ENCODE results near the gene P2RY8. TPM values are rescaled to one million over a fixed set of nuclear protein-coding genes. Genes with fewer than 3 reads are reported as not detected.

Gene P2RY8
- total RNA-seq, 1 experiment from 2014 or later = not detected

DNA sequence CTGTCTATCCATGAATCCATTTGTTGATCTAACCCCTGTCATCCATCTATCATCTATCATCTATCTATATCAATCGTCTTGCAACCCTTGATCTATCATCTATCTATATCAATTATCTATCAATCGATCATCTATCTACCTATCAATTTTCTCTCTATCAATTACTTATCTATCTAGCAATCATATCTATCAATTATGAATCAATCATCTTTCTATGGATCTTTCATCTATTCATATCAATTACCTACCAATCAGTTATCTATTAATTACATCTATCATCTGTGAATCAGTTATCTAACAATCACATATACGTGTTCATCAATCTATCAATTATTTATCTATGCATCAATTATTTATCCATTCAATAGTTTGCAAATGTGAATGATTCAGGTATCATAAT is 59.8 kb downstream of the P2RY8 start:
- POLR2A ChIA-PET = no interaction called here
- H3K9me3 ChIP-seq = no peaks in the 10 kb centered on the region

DNA sequence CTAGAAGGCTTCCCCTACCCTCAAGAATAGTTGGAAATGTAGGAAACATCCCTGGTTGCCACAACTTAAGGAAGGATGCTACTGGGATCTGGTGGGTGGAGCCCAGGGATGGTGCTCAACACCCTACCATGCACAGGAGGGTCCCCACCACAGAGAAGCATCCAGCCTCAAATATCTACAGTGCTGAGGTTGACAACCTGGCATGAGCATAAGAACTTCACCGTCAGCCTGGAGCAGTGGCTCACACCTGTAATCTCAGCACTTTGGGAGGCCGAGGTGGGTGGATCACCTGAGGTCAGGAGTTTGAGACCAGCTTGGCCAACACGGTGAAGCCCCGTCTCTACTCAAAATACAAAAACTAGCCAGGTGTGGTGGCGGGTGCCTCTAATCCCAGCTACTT is 60.3 kb downstream of the P2RY8 start:
- peaks cover 9% of the 10 kb centered on the region for H3K27me3 Mint-ChIP-seq (ENCODE audit: insufficient read depth, unreplicated experiment)
- no peak for DNase-seq
- Histone ChIP-seq H3K4me3 (ENCODE audit: low read depth, low read length) (no peak overlapping the region), H3K9me3 (no peaks in the 10 kb centered on the region), H3K27me3 (replicated peaks; ENCODE audit: control insufficient read depth, insufficient read depth, low read length) (no peaks in the 10 kb centered on the region), H3K36me3 (ENCODE audit: control insufficient read depth, insufficient read depth, low read length) (no peaks in the 10 kb centered on the region), H3K4me1 (no peaks in the 10 kb centered on the region)
- H3K27ac Mint-ChIP-seq (ENCODE audit: unreplicated experiment) = no peak overlapping the region
- ChIA-PET POLR2A (no interaction called here), CTCF (no interaction called here)
- BruUV-seq (replicated peaks) = no TSS peak
- H3K9me3 Mint-ChIP-seq (ENCODE audit: unreplicated experiment) = peaks cover 46% of the 10 kb centered on the region
- H3K4me1 Mint-ChIP-seq (ENCODE audit: low read depth, unreplicated experiment) = peaks cover under 1% of the 10 kb centered on the region
- no peak overlapping the region for H3K4me3 Mint-ChIP-seq (ENCODE audit: unreplicated experiment)
- intact Hi-C loops (cut with micrococcal nuclease; ENCODE audit: unreplicated experiment) = no loop called here
- TF ChIP-seq CTCF (IDR thresholded peaks at IDR 0.05; ENCODE audit: insufficient read depth in 1 of 2, low read depth in 1 of 2, low read length in 1 of 2, severe bottlenecking in 1 of 2, unreplicated experiment in 1 of 2) = no peak
- peaks cover 7% of the 10 kb centered on the region for H3K36me3 Mint-ChIP-seq (ENCODE audit: insufficient read depth, unreplicated experiment)

More for the DNA sequence above, 59.8 kb downstream of the P2RY8 start:
- H3K27me3 Mint-ChIP-seq (ENCODE audit: insufficient read depth, unreplicated experiment) = peaks cover 9% of the 10 kb centered on the region
- no peak overlapping the region for H3K4me3 Mint-ChIP-seq (ENCODE audit: unreplicated experiment)
- intact Hi-C loops (cut with micrococcal nuclease; ENCODE audit: unreplicated experiment) = no loop called here
- DNase-seq = no peak
- no peak for TF ChIP-seq CTCF (IDR thresholded peaks at IDR 0.05; ENCODE audit: insufficient read depth in 1 of 2, low read depth in 1 of 2, low read length in 1 of 2, severe bottlenecking in 1 of 2, unreplicated experiment in 1 of 2)
- Histone ChIP-seq H3K36me3 (ENCODE audit: control insufficient read depth, insufficient read depth, low read length) (no peaks in the 10 kb centered on the region), H3K4me3 (ENCODE audit: low read depth, low read length) (no peak overlapping the region), H3K4me1 (no peaks in the 10 kb centered on the region), H3K27me3 (replicated peaks; ENCODE audit: control insufficient read depth, insufficient read depth, low read length) (no peaks in the 10 kb centered on the region)
- CTCF ChIA-PET = no interaction called here
- H3K9me3 Mint-ChIP-seq (ENCODE audit: unreplicated experiment) = peaks cover 40% of the 10 kb centered on the region
- BruUV-seq (replicated peaks) = no TSS peak
- no peak overlapping the region for H3K27ac Mint-ChIP-seq (ENCODE audit: unreplicated experiment)
- H3K36me3 Mint-ChIP-seq (ENCODE audit: insufficient read depth, unreplicated experiment) = peaks cover 12% of the 10 kb centered on the region
- H3K4me1 Mint-ChIP-seq (ENCODE audit: low read depth, unreplicated experiment) = peaks cover 6% of the 10 kb centered on the region

DNA sequence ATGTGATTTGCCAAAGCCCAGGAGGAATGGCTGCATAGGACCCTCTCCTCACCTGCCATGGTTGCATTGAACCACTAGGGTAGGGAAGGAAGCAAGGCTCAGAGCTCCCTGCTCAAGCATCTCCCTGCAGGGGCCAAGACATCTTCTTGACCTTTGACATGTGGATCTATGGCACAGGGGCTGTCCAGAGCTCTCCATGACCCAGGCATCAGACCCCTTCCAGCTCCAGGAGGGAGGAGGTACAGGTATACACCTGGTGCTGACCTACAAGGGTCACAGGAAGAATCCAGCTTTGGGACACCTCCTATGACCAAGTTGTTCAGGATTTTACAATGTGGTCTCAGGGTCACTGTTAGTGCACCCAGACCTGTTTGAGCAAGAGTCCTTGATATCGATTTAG is 61.1 kb downstream of the P2RY8 start:
- TF ChIP-seq CTCF (IDR thresholded peaks at IDR 0.05; ENCODE audit: insufficient read depth in 1 of 2, low read depth in 1 of 2, low read length in 1 of 2, severe bottlenecking in 1 of 2, unreplicated experiment in 1 of 2) = no peak
- H3K9me3 Mint-ChIP-seq (ENCODE audit: unreplicated experiment) = peaks cover 46% of the 10 kb centered on the region
- BruUV-seq (replicated peaks) = no TSS peak

More for the DNA sequence above, 61.1 kb downstream of the P2RY8 start:
- Histone ChIP-seq H3K4me1 (no peaks in the 10 kb centered on the region), H3K9me3 (no peaks in the 10 kb centered on the region), H3K36me3 (ENCODE audit: control insufficient read depth, insufficient read depth, low read length) (no peaks in the 10 kb centered on the region), H3K4me3 (ENCODE audit: low read depth, low read length) (no peak overlapping the region), H3K27me3 (replicated peaks; ENCODE audit: control insufficient read depth, insufficient read depth, low read length) (no peaks in the 10 kb centered on the region)
- no peak overlapping the region for H3K27ac Mint-ChIP-seq (ENCODE audit: unreplicated experiment)
- no peaks in the 10 kb centered on the region for H3K4me1 Mint-ChIP-seq (ENCODE audit: low read depth, unreplicated experiment)
- DNase-seq = no peak
- H3K36me3 Mint-ChIP-seq (ENCODE audit: insufficient read depth, unreplicated experiment) = peaks cover 5% of the 10 kb centered on the region
- CTCF ChIA-PET = no interaction called here
- no peak overlapping the region for H3K4me3 Mint-ChIP-seq (ENCODE audit: unreplicated experiment)
- peaks cover 9% of the 10 kb centered on the region for H3K27me3 Mint-ChIP-seq (ENCODE audit: insufficient read depth, unreplicated experiment)
- POLR2A ChIA-PET = no interaction called here
- intact Hi-C loops (cut with micrococcal nuclease; ENCODE audit: unreplicated experiment) = no loop called here
